Stimulated activated CD8-positive, alpha-beta memory T cell treated with anti-CD3 and anti-CD28 coated beads, Interleukin-2, amount 100 ng/mL, for 1 hour (primary cell): ENCODE data around the gene RTRAF.

Experiments used
- DNase-seq, 2 donors: peaks; one replicate each; pipeline ENCODE4 v3.0.0-alpha.2; 2020; ENCODE audit warnings: low read depth in 2 of 2

RTRAF gene

DNA sequence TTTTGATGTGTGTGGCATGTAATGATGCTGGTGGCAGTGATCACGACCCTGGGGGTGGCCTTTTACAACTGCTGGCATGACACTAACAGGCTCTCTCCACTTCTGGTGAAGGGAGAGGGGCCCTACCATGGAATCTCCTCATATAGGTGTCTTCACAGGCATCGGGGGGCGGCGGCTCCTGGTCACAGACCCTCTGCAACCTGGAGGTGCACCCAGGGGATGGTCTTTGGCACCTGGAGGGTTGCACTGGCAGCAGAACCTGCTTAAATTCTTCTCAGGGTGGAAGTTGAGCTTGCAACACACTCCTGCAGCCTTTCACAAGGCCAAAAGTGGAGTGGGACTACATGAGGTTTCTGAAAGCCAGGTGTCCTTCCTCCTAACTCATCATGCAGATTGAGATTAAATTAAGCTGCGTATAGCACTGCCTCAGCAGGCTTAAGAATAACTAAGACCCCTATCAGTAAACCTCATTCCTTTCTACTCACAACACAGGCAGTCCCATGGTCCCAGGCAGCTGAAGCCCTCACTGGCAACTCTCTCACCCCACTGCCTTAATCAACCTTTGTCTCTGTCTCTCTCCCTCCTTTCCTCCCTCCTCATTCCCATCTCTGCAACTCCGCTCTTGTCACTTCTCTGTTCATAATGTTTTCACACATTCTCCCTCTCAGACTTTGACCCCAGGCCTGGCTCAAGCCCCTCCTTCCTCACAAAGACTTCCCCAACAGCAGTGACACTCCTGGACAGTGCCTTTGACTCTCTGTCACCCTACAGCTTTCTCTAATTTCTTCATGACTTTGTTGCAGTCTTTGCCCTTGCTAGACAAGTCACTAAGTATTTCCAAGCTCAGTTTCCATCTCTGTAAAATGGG lies 60.6 kb downstream of the RTRAF start:
- DNase-seq: no peak

DNA sequence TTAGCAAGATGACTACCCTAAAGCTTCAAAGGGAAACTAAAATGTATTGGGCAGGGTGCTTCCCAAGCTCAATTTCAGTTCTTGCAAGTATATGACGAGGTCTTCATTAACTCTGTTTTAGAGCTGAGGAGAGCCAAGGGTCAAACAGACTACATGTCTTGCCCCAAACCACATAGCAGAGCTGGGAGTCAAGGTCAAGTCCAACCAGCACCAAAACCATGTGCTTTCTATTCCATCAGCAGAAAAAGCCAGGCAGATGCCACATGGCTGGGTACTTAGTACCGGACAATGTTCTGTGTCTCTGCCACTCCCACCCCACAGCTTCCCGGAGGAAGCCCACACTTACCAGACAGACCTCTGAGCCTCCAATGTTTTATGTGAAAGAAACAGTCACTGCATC lies 61.9 kb downstream of the RTRAF start:
- no peak for DNase-seq

DNA sequence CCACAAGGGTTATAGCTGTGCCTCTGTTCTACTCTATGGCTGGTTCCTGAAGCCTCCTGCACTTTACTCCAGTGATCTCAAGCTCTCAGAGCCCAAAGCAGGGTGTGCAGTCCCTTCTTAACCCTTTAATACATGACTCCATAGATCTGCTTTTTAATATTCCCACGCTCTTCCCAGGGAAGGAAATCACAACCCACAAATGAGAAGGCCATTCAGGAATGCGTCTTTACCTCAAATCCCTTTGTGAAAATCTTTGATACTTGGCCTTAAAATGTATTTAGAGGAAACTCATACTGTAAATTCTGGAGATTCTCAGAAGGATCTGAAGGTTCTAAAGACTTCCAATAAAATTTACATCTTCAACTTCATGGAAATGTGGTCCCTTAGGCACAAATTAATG lies 62.5 kb downstream of the RTRAF start:
- no peak for DNase-seq

- no peak for DNase-seq
These were observed 63.1 kb downstream of the RTRAF start for GRCh38 chr14:52052288-52052943.

DNA sequence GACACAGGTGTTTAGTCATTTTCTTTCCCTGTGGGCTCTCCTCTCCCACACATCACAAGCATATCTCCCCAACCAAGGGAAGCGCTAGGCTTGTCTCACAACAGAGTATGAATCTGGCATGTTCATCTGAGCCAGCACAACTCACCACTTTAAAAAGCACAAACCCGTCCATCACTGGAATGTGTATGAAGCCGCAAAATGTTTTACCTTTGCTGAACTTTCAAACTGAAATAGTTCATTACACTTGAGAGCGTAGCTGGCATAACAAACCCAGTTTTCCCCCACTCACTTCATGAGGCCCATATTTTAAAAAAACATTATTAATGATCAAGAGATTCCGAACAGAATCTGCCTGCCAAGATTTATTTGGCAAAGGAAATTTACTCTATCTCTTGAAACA lies 63.7 kb downstream of the RTRAF start:
- DNase-seq: no peak

- no peak for DNase-seq
These were observed 65.3 kb downstream of the RTRAF start for GRCh38 chr14:52054678-52055077.

DNA sequence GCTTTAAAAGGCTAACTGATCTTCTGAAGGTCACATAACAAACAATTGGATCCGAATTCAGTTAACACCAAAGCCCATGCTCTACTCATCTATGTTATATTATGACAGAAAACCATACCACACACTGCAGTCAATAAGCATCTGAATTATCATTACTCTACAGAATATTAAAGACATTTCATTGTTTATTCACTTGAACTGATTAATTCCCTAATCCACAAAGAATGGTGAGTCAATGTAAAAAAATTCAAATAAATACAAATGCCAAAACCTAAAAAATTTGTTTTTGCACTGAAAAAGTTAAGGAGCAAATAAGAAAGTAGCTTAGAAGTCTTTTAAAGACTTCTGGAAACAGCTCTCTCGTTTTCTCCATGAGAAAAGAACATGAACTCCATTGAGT lies 65.8 kb downstream of the RTRAF start:
- no peak for DNase-seq

DNA sequence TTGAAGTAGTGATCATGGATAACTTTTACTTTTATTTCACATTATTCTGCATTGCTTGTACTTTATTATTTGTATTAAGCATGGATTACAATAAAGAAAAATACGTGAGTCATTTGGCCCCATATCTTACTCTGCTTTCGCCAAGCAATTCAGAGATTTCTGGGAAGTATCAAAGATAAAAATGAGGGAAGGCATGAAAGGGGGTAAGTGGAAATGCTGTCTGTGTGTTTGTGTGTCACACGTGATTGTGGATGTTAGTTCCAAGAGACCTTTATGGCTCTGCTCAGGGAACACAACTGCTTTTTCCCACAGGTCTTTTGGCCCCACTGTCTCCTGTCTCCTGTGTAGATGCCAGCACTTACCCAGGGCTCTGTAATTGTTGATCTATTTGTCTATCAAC lies 69.0 kb downstream of the RTRAF start:
- no peak for DNase-seq

- no peak for DNase-seq
These were observed 70.3 kb downstream of the RTRAF start for GRCh38 chr14:52059649-52060048.

GRCh38 chr14:52060080-52060479 lies 70.7 kb downstream of the RTRAF start:
- no peak for DNase-seq
